GM10266 (cell line): ENCODE measurements around the gene CCDC88C.

Experiments used
- DNase-seq: peaks from one replicate; pipeline ENCODE4 v3.0.0; 2012; ENCODE audit errors: extremely low spot score
- TF ChIP-seq, protein P1 (sequence below): IDR thresholded peaks from 2 replicates; pipeline ENCODE4 v1.5.1; 2012; ENCODE audit warnings: mild to moderate bottlenecking, low read depth; ENCODE audit not compliant: control insufficient read depth, insufficient read depth; ENCODE audit errors: missing control alignments

CCDC88C gene

DNA sequence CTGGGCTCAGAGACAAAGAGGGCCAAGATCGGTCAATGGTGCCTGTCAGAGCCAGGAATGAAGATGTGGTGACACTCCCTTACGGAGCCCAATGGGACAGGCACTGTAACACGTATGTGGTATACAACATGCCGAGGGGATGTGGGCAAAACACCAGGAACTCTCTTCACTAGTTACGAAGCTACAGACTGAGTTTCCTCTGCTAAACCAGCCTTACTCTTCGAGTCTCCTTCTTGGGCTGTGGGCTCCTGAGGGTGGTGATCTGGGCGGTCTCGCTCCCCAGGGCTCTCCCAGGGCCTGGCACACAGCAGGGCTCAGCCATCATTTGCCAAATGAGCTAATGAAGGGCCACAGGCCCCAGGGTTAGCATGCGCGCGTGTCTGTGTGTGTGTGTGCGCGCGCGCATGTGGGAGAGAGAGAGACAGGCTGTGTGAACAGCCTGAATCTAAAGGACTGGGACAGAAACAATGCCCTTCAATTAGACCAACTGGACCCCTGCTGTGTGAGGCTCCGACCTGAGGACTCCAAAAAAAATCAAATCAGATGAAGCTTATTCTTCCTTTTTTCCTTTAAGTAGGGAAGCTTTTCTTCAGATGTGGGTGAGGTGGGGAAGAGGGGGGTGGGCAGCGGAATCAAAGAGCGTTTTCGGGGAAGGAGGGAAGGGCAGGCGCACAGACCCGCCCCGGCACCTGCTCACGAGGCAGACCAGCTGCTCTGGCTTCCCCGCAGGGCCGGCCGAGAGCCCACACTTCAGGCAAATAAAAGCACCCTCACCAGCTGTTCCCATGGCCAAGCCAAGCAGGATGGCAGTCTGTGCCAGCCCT lies 42.5 kb downstream of the CCDC88C start:
- TF ChIP-seq, protein P1, sequence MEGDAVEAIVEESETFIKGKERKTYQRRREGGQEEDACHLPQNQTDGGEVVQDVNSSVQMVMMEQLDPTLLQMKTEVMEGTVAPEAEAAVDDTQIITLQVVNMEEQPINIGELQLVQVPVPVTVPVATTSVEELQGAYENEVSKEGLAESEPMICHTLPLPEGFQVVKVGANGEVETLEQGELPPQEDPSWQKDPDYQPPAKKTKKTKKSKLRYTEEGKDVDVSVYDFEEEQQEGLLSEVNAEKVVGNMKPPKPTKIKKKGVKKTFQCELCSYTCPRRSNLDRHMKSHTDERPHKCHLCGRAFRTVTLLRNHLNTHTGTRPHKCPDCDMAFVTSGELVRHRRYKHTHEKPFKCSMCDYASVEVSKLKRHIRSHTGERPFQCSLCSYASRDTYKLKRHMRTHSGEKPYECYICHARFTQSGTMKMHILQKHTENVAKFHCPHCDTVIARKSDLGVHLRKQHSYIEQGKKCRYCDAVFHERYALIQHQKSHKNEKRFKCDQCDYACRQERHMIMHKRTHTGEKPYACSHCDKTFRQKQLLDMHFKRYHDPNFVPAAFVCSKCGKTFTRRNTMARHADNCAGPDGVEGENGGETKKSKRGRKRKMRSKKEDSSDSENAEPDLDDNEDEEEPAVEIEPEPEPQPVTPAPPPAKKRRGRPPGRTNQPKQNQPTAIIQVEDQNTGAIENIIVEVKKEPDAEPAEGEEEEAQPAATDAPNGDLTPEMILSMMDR, result no peak
- no peak for DNase-seq

DNA sequence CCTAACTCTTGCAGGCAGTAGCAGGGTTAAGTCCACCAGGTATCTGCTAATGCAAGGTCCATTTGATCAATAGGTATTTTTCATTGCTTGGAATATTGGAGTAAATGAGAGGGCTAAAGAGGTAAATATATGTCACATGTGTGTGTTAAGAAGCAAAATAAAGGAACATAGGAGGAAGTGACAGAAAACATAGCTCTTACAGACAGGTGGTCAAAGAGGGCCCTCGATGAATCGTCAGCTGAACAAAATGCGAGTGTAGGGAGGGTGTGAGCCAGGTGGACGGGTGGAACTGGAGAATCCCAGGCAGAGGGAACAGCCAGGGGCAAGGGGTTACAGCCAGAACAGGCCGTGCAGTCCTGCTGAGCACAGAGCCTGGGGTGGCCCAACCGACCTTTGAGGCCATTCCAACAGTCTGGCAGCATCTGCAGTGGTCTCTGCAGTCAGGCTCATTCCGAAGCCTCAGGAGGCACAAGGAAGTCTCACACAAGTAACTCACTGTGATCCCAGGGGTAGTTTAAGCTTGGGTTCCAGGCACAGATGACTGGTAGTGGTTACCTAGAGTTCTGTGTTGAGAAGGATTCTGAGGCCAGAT lies 43.2 kb downstream of the CCDC88C start:
- TF ChIP-seq, protein P1, result no peak
- no peak for DNase-seq

DNA sequence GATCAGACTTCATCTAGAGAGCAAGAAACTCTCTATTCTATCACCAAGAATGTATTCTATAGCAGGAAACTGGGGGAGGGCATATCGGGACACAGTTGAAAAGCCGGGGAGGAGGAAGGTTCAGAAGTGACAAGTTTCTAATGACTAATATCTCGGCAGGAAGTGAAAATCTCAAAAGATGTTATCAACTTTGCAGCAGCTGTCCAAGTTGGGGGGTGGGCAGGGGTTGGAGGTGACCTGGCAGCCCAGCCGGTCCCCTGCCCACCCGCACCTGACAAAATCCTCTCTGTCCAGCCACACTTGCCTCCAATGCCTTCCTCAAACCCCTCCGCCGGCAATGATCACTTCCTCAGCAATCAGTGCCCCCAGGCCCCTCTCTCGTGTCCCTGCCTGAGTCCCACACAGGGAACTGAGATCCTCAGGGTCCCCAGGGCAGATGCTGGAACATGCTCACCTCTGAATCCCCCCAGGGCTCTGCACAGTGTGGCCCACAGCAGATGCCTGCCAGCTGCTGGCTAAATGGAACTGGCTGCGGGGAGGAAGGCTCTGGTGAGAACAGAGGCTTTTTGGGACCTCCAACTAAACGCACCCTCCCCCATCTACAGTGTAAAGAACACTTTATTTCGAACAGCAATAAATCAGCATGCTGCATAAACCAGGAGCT lies 43.9 kb downstream of the CCDC88C start:
- TF ChIP-seq, protein P1, result no peak
- DNase-seq, result peak; percentile 83

DNA sequence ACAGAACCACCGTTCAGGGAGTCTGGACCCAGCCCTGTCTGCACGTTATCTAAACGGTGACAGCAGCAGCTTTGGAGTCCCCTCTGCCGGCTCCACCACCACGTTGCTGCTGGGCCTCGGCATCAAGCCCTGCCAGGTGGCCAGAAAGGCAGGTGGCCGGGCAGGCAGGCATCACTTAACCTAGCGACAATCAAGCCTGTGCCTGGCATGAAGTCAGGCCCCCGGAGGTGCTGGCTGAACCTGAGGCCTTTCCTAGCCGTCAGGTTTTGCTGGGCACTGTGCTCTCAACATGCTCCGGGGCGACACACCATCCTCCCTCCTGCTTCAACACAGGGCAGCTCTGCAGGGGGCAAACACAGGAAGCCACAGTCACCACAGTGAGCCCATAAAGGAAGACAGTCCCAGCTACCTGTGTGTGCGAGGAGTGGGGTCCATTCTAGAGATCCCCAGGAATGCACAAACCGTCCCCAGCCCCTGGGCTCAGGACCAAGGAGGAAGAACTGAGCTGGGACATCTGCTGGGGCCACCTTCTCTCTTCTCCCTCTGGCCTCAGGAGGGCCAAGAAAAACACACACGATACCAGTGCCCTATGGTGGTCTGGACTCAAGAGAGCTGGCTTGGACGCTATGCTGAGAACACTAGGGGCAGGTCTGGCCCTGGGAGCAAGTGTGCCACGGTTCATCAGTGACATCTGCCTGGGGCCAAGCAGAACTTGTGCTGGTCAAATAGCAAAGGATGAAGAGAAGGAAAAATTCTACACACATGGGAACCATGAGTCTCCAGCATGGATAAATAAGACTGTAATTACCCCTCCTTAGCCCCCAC lies 44.7 kb downstream of the CCDC88C start:
- DNase-seq, result no peak
- TF ChIP-seq, protein P1, result peak; percentile 16

DNA sequence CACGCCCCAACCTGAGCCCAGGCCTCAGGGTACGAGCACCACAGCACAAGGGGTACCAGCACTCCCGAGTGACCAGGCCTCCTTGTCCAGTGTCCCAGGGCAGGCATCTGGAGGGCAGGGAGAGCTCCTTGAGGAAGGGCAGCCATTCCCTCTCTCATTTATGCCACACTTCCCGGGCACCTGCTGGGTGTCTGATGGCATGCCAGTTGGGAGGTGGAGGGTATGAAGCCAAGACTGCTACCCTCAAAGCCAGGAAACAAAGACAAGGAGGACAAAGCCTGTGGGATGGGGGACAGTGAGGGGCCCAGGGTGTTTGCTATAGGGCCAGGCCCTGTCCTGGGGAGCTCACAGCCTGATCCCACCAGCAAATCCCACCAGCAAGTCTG lies 45.6 kb downstream of the CCDC88C start:
- TF ChIP-seq, protein P1, result no peak

DNA sequence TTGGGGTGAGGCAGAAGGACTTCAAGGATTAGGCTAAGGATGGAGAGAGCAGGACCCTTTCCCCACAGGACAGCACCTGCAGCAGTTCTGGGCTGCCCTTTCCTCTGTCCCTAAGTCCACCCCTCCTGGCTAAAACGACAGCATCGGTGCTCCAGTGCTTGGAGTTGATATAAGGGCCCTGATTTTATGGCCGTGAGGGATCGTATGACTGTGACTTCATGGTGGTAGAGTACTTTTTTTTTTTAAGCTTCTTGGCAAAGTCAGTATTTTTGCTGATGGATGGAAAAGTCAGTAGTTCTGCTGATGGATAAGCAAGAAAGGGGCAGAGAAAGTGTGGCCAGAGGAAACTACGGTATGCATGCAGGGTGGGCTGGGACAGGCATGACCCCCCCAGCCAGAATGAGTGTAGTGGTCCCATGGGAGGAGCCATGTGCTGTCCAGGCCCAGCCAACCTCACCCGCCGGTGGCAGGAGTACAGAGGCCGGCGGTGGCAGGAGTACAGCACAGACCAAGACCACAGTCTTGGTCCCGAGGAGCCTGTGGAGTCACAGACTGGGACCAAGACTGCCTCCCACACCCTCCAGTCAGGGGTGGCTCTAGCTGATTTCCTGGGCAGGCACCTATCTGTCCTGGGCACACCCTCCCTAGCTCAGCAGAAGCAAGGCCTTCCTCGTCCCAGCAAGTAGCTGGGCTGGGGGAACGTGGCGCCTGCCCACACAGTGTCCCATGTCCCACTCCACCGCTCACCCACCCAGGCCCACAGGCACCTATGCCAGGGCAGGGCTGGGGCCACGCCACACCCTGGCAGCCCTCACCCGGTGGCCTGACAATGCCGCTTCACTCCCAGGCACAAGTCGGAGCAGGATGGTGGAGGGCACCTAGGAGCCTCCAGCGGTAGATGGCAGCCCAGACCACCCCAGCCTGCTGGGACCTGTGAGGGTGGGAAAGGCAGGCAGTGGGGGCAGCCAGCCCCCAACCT lies 46.3 kb downstream of the CCDC88C start:
- DNase-seq, result no peak
- TF ChIP-seq, protein P1, result no peak

More for the DNA sequence above, 45.6 kb downstream of the CCDC88C start:
- DNase-seq, result no peak
